GM18951 (cell line): ENCODE measurements around the gene LAMA5.

Experiments used
- POLR2A ChIP-seq: IDR thresholded peaks from 4 replicates; pipeline ENCODE4 v1.6.1; 2011; ENCODE audit warnings: mild to moderate bottlenecking; ENCODE audit not compliant: insufficient read length, insufficient read depth; ENCODE audit errors: extremely low read depth
- in situ Hi-C: fragments of 300-500 bp; cut with MboI; formaldehyde crosslinking; loops from one replicate; pipeline ENCODE4 v1.12.0; 2022; ENCODE audit warnings: low sequenced_read_pairs, mixed read lengths, inconsistent platforms; ENCODE audit not compliant: unreplicated experiment

The LAMA5 gene

DNA sequence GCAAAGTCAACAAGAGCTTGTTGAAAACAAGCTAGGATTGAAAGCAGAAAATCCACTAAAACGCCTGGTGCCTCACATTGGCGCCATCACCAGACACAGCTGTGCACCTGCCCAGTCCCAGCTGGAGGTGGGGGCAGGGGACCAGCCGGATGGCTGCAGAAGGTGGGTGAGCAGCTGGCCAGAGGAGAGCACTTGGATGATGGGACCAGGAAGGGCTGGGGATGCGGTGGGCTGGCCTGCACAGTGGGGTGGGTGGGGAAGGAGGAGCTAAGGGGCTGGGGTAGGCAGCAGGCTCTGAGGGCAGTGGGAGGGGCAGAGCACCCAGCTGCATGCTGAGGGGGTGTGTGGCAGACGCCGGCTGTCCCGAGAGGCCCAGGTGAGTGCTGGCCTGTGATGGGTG, 32.9 kb upstream of the LAMA5 start:
- in situ Hi-C loops: no loop called here
- no peak for TF ChIP-seq POLR2A

DNA sequence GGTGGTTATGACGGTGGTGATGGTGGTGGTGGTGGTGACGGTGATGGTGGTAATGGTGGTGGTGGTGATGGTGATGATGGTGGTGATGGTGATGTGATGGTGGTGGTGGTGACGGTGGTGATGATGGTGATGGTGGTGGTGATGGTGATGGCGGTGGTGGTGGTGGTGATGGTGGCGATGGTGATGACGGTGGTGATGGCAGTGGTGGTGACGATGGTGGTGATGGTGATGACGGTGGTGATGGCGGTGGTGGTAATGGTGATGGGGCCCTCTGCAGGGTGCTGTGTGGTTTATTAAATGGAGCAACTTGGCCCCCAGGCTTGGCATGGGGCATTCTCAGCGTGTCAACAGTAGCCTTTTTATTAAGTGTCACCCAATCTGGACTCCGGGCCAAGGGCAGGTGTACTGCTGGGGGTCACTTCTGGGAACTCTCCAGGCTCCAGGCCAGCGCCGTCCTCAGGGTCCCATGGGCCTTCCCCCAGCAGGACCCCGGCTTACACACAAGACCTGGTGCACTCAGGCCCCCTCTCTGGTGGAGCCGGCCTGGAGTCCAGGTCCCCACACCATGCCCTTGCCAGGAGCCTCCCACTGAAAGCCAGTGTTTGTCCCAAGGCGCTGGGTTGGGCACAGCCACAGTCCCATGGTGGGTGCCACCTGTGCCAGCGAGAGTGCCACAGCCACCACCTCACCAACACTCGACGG, 31.2 kb upstream of the LAMA5 start:
- in situ Hi-C loops: no loop called here
- TF ChIP-seq POLR2A: no peak

- TF ChIP-seq POLR2A: no peak
- in situ Hi-C loops: no loop called here
These were observed 29.5 kb upstream of the LAMA5 start for GRCh38 chr20:62396367-62397239.

- in situ Hi-C loops: no loop called here
- no peak for TF ChIP-seq POLR2A
These were observed 28.5 kb upstream of the LAMA5 start for GRCh38 chr20:62395311-62396242.

- in situ Hi-C loops: no loop called here
- no peak for TF ChIP-seq POLR2A
These were observed 27.4 kb upstream of the LAMA5 start for GRCh38 chr20:62394248-62395245.

- TF ChIP-seq POLR2A: no peak
- in situ Hi-C loops: no loop called here
These were observed 26.7 kb upstream of the LAMA5 start for GRCh38 chr20:62393830-62394229.

GRCh38 chr20:62393335-62393665, 26.2 kb upstream of the LAMA5 start:
- TF ChIP-seq POLR2A: no peak
- in situ Hi-C loops: no loop called here

DNA sequence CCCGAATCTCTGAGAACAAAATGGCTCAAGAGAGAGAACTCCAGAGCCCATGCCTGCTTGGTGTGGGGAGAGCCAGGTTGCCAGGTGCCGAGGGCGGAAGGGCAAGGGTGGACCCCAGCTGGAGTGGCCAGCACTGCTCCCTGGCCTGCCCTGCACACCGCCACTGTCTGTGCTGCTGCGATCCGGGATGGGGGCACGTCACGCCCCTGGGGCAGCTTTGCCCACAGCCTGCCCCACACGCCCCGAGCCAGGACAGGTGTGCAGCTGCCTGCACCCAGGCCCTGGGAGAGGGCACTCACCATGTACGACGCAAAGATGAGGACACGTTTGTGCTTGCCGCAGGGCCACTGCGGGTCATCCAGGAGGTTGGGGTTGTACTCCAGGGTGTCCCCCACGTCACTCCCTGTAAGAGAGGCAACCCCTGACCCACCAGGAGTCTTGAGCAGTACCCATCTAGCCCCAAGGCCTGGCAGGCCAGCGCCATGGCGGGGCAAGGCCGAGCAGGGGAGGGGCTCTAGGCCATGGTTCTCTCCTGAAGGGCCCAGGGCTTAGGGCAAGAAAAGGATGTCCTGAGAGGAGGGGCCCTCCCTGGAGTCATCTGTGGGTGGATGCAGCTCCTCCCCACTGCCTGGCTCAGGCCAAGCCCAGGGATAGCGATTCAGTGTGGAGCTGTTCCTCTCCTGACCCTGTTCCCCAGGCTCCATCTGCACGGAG, 25.7 kb upstream of the LAMA5 start:
- in situ Hi-C loops: no loop called here
- TF ChIP-seq POLR2A: no peak

DNA sequence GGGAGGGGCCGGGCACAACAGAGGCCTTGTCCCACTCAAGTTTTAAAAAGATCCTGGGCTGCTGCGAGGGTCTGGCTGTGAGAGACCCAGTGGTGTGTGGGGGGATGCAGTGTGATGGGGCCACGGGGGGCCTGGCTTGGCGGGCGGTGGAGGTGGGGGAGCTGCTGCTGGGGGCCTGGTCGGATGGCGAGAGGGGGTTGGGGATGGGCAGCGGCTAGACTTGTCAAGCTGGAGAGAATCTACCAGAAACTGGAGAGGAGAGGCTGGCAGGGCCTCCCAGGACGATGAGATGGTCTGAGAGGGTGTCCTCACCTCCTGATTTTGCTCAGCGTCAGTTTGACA, 24.9 kb upstream of the LAMA5 start:
- no peak for TF ChIP-seq POLR2A
- in situ Hi-C loops: no loop called here

DNA sequence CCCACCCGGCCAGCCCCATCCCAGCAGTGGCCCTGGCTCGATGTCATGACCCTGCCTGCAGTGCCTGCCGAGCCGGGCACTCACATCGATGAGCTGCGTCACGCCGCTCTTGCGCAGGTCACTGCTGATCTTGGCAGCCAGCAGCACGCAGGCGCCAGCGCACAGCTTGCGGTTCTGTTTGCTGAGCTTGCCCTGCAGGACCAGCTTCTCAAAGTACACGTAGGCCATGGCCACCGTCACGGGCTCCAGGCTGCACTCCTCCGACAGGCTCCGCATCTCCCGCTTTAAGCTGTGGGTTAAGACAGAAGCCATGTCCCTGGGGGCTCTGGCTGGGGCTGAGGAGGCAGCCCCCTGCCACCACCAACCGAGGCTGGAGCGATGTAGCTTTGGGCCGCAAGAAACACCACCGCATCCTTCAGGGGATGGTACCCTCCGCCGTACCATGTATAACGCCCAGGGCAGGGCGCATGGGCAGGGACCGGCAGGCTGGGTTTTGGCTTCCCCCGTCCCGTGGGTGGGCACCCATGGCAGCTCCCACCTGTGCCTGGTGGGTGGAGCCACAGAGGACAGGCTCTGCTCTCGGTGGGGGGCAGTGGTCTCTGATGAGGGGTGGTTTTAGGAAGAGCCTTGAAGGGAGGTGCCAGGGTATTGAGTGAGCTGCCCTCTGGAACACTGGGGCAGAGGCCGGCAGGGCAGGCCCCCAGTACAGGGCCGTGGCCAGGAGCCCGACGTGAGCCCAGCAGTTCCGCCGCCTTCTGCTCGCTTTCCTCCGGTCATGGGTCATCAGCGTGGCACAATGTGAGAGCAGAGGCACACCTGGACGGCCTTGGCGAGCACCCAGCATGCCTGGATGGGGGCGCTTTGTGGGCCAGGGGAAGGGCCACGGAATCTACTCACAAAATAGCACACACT, 24.3 kb upstream of the LAMA5 start:
- in situ Hi-C loops: no loop called here
- no peak for TF ChIP-seq POLR2A
